Spleen (tissue), 7 donors: ENCODE data around the gene PLAAT4.

ENCODE experiments used
- POLR2A ChIP-seq, 3 donors: fragments of 450-650 bp; IDR thresholded peaks; one replicate each; pipeline ENCODE4 v1.5.1; 2017; ENCODE audit warnings: antibody characterized with exemption in 3 of 3, mild to moderate bottlenecking in 1 of 3
- POLR2AphosphoS5 ChIP-seq, 3 donors: sonication (generic); formaldehyde crosslinking; IDR thresholded peaks; one replicate each; pipeline ENCODE4 v1.5.1; 2017; ENCODE audit warnings: antibody characterized with exemption in 3 of 3
- TF ChIP-seq, protein P1 (sequence below), 11 experiments: fragments of 200-600 bp in 7 of 11; fragments of 450-650 bp in 4 of 11; sonication (generic) in 4 of 11; IDR thresholded peaks in 8 of 11; conservative IDR thresholded peaks in 3 of 11; 1 replicate in 7 of 11; 2 replicates in 4 of 11; pipeline versions ENCODE4 v1.4.0 to v1.8.0; 2016 to 2021; ENCODE audit warnings: antibody characterized with exemption in 11 of 11, inconsistent platforms in 4 of 11, mild to moderate bottlenecking in 1 of 11
- donor health status: DM: no; HTN: no; CAD: no; lungs with moderate emphysema.
- donor health status: DM: no; HTN: no; CAD: no.
- donor health status: DM: no; HTN: no; CAD: no.

DNA sequence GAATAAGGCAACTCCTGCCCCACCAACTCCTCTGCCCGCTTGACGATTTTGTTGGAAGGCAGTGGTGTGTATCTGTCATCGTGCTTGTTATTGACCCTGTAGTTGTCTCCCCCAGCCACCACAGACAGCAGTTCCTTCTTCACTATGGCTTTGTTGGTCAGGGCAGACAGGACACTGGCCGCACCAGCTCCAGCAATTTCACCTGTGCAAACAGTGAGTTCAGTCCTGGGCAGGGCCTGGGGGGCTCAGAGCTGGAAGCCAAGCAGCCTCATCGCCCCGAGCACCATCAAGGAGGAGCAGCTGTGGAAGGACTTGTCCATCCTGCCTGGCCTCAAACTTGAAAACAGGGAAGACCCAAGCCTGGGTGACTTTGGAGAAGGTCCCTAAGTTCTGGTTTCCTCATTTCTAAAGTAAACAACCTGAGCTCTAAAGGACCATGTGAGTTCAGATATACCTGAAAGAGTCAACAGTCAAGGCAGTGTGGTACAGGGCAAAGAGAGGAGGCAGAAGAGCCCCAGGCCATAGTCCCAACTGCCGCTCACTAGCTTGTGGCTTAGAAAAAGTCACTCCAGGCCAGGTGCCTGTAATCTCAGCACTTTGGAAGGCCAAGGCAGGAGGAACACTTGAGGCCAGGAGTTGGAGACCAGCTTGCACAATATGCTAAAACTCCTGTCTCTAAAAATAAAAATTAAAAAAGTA is 22.0 kb downstream of the PLAAT4 start:
- TF ChIP-seq POLR2A (IDR thresholded peaks at IDR 0.05) (no peak), POLR2AphosphoS5 (IDR thresholded peaks at IDR 0.05) (no peak)
- TF ChIP-seq, protein P1, sequence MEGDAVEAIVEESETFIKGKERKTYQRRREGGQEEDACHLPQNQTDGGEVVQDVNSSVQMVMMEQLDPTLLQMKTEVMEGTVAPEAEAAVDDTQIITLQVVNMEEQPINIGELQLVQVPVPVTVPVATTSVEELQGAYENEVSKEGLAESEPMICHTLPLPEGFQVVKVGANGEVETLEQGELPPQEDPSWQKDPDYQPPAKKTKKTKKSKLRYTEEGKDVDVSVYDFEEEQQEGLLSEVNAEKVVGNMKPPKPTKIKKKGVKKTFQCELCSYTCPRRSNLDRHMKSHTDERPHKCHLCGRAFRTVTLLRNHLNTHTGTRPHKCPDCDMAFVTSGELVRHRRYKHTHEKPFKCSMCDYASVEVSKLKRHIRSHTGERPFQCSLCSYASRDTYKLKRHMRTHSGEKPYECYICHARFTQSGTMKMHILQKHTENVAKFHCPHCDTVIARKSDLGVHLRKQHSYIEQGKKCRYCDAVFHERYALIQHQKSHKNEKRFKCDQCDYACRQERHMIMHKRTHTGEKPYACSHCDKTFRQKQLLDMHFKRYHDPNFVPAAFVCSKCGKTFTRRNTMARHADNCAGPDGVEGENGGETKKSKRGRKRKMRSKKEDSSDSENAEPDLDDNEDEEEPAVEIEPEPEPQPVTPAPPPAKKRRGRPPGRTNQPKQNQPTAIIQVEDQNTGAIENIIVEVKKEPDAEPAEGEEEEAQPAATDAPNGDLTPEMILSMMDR (IDR thresholded peaks at IDR 0.05 in 8 of 11, conservative IDR thresholded peaks at IDR 0.05 in 3 of 11), result no peak
